ENCODE data around the gene SLC25A10. TPM values are rescaled to one million over a fixed set of nuclear protein-coding genes. Genes with fewer than 3 reads are reported as not detected.

SLC25A10 gene
- total RNA-seq, 1 experiment from 2014 or later, result 45.5 TPM

DNA sequence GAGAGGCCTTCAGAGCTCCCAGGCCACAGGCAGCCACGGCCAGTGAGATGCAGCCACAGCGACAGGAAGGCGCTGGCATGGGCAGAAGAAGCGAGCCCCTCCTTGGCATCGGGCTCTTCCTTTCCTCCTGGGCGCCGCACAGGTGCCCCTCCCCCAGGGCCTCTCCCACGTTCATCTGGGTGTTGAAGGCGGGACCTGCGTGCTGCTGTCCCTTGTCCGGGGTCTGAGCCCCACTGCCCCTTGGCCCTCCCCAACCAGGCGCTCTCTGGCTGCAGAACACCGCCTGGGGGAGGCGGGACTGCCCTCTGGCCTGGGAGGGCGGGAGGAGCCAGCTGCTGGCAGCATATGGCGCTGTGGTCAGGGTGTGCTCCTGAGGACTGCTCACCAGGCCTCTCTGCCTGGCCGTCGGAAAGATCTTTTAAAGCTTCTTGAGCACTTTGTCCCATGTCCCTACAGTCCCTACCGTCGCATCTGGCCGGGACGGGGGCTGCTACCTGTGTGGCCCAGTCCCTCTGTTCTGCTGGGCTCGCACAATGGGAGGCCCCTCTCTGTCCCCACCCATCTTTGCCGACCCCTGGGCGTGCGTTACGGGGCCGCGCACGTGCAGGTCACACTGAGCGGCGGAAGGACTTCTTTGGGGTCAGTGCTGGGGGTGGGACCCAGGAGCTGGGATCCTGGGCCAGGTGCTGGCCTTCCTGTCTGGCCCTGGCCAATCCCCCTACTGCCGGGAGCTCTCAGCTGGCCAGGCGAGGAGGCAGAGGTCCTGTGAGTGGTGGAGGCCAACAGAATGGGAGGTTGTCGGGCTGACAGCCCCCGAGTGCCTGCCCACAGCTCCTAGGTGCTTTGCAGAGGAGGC, 1.7 kb downstream of the SLC25A10 start:
- in situ Hi-C loops (cut with HindIII; ENCODE audit: low pct_unique_long_range_greater_than_20kb, low sequenced_read_pairs), result no loop called here
- DNase-seq (ENCODE audit: low read depth, low spot score), result no peak

DNA sequence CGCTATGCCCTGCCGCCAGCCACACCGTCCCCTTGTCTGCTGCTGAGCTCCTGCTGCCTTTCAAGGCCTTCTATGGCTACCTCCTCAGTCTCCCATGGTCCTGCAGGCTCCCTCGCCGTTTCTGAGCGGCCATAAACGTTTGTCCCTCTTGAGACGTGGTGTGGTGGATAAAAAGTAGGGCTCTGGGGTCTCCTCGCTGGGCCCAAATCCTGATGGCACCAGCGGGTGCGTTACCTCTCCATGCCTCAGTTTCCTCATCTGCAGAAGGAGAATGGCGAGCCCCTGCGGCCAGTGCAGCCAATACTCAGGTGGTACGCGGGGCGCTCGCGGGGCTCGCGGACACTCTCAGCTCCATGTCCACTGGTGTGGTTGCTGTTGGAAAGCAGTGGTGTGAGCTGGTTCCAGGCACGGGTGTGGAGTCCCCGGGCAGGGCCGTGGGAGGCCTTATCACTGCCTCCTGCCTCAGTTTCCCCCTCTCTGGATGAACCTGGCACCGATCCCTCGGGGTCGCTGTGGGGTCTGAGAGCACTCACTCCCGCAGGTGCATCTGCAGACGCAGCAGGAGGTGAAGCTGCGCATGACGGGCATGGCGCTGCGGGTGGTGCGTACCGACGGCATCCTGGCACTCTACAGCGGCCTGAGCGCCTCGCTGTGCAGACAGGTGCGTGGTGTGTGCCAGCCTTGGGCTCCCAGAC, 2.5 kb downstream of the SLC25A10 start:
- in situ Hi-C loops (cut with HindIII; ENCODE audit: low pct_unique_long_range_greater_than_20kb, low sequenced_read_pairs), result no loop called here
- no peak for DNase-seq (ENCODE audit: low read depth, low spot score)

DNA sequence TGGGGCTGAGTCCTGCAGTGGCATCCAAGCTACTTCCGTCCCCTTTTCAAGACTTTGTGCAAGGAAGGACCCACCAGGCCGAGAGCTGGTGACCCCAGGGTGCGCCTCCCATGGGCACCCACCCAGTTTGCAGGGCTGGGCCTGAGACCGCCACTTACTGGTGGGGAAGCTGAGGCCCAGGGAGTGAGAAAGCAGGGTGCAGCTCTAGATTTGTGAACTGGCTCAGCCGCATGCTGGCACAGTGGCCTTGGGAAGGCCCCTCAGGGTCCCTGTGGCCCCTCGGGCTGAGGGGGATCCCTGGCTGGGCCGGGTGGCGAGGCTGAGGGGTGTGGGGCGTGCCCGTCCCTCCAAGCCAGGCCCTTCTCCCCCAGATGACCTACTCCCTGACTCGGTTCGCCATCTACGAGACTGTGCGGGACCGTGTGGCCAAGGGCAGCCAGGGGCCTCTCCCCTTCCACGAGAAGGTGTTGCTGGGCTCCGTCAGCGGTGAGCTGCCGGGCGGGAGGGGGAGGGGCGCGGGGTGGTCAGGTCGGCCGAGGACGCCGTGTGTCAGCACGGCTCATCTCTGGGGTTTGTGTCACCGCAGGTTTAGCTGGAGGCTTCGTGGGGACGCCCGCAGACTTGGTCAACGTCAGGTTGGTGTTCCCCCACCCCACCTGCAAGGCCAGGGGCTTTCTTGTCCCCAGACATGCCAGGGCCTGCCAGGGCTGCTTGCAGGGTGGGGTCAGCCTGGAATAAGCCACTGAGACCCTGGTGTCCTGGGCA, 3.2 kb downstream of the SLC25A10 start:
- in situ Hi-C loops (cut with HindIII; ENCODE audit: low pct_unique_long_range_greater_than_20kb, low sequenced_read_pairs), result no loop called here
- no peak for DNase-seq (ENCODE audit: low read depth, low spot score)

GRCh38 chr17:81715872-81716673, 4.0 kb downstream of the SLC25A10 start:
- no peak for DNase-seq (ENCODE audit: low read depth, low spot score)
- in situ Hi-C loops (cut with HindIII; ENCODE audit: low pct_unique_long_range_greater_than_20kb, low sequenced_read_pairs), result no loop called here

GRCh38 chr17:81716674-81716996, 4.6 kb downstream of the SLC25A10 start:
- DNase-seq (ENCODE audit: low read depth, low spot score), result no peak
- in situ Hi-C loops (cut with HindIII; ENCODE audit: low pct_unique_long_range_greater_than_20kb, low sequenced_read_pairs), result no loop called here

- DNase-seq (ENCODE audit: low read depth, low spot score), result no peak
- in situ Hi-C loops (cut with HindIII; ENCODE audit: low pct_unique_long_range_greater_than_20kb, low sequenced_read_pairs), result no loop called here
These were observed 5.1 kb downstream of the SLC25A10 start for GRCh38 chr17:81717049-81717765.

GRCh38 chr17:81717766-81718089, 5.6 kb downstream of the SLC25A10 start:
- in situ Hi-C loops (cut with HindIII; ENCODE audit: low pct_unique_long_range_greater_than_20kb, low sequenced_read_pairs), result no loop called here
- no peak for DNase-seq (ENCODE audit: low read depth, low spot score)

GRCh38 chr17:81719410-81720266, 7.6 kb downstream of the SLC25A10 start:
- DNase-seq (ENCODE audit: low read depth, low spot score), result no peak
- in situ Hi-C loops (cut with HindIII; ENCODE audit: low pct_unique_long_range_greater_than_20kb, low sequenced_read_pairs), result no loop called here

DNA sequence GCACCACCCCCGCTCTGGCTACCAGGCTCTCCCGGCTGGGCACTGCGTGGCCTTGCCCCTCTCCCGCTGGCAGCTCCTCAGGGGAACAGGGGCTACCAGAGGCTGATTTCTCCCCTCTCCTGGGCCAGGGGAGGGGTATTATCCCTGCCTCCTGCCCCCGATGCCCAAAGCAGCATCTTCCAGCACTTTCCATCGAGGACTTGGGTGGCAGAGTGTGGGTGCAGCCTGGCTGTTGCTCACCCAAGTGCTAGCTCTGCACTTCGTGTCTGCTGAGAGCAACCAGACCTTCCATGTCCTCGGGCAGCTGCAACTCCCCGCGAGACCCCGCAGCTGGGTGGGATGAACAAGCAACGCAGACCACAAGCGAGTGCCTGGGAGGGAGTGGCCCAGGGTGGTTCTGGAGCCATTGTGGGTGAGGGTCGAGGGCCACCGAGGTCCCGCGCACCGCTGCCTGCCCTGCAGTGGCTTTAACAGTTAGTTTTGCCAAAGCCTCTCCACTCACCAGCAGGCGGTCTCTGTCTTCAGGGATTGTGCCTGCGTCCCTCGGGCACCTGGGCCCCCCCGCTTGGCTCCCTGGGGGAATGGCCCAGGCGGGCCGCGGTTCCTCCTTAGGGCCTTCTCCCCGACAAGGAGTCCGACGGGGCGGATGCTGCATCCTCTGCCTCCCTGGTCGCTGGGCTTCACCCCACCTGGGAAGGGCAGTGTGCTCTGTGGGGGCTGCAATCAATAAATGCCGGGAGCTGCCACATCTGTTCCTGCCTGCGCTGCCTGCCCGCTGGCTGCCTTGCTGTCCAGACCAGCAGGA, 8.4 kb downstream of the SLC25A10 start:
- in situ Hi-C loops (cut with HindIII; ENCODE audit: low pct_unique_long_range_greater_than_20kb, low sequenced_read_pairs), result no loop called here
- no peak for DNase-seq (ENCODE audit: low read depth, low spot score)

DNA sequence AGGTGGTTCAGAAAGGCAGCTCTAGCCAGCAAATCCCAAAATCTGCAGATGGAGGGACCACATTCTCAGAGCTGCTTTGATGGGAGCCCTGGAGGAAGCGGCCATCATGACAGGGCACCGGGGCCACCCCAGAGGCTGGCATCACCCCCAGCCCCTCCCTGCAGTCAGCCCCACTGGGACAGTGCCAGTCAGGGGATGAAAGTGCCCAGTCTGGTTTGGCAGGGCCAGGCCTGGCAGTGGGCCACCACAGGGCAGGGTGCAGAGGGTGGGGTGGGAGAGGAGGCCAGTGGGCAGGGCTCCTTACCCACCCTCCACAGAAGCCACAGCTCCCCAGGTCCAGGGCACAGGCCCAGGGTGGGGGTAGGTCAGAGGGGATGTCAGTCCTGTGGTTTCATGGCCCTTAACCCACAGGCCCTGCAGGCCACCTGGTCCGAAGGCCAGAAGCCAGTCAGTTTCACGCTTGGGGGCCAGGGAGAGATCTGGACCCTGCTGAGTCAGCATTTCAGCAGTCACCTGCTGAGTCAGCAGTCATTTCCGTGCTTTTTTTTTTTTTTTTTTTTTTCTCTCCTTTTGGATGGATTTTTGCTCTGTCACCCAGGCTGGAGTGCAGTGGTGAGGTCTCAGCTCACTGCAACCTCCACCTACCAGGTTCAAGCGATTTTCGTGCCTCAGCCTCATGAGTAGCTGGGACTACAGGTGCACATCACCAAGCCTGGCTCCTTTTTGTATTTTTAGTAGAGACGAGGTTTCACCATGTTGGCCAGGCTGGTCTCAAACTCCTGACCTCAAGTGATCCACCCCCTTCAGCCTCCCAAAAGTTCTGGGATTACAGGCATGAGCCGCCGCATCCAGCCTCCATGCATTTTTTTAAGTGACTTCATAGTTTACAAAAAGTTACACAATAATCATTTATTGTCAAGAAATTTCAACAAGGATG, 10.4 kb downstream of the SLC25A10 start:
- DNase-seq (ENCODE audit: low read depth, low spot score), result no peak
- in situ Hi-C loops (cut with HindIII; ENCODE audit: low pct_unique_long_range_greater_than_20kb, low sequenced_read_pairs), result no loop called here

- in situ Hi-C loops (cut with HindIII; ENCODE audit: low pct_unique_long_range_greater_than_20kb, low sequenced_read_pairs), result no loop called here
- DNase-seq (ENCODE audit: low read depth, low spot score), result no peak
These were observed 11.6 kb downstream of the SLC25A10 start for GRCh38 chr17:81723651-81724209.

DNA sequence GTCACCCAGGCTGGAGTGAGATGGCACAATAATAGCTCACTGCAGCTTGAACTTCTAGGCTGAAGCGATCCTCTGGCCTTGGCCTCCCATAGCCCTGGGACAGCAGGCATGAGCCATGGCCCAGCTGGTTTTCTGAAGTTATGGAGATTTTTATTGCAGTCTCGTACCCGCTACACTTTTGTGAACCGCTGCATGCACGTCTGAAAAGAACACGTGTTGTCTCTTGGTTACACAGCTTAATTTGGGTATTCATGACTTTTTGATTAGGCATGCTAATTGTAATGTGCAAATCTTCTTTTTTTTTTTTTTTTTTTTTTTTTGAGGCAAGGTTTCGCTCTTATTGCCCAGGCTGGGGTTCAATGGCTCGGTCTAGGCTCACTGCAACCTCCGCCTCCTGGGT, 13.4 kb downstream of the SLC25A10 start:
- in situ Hi-C loops (cut with HindIII; ENCODE audit: low pct_unique_long_range_greater_than_20kb, low sequenced_read_pairs), result no loop called here
- no peak for DNase-seq (ENCODE audit: low read depth, low spot score)

GRCh38 chr17:81726004-81726403, 13.9 kb downstream of the SLC25A10 start:
- in situ Hi-C loops (cut with HindIII; ENCODE audit: low pct_unique_long_range_greater_than_20kb, low sequenced_read_pairs), result no loop called here
- no peak for DNase-seq (ENCODE audit: low read depth, low spot score)

DNA sequence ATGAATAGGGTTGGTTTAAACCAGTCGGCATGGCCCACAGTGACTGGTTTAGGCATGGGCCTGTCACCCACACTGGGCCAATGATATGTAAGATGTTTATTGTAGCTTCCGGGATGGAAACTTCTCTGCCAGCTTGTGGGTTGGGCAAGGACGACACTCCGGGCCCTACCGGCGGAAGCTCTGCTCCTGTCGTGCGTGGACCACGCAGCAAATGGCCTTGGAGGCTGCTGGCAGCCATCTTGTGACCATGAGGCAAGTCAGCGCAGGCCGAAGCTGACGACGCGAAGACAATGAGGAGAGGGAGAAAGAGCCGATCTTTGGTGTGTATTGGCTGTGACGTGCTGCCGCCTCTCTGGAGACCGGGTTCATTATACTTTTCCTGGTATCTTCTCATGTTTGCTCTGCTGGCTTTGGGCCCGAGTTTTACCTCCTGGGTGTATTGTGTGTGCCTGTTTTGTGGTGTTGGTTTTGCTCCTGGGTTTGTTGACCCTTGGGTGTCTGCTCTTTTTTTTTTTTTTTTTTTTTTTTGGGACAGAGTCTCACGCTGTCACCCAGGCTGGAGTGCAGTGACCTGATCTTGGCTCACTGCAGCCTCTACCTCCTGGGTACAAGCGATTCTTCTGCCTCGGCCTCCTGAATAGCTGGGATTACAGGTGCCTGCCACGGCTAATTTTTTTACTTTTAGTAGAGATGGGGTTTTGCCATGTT, 15.4 kb downstream of the SLC25A10 start:
- no peak for DNase-seq (ENCODE audit: low read depth, low spot score)
- in situ Hi-C loops (cut with HindIII; ENCODE audit: low pct_unique_long_range_greater_than_20kb, low sequenced_read_pairs), result no loop called here

Measured in SK-MEL-5 (cell line).